Measurements from ENCODE around the gene NPAT.

NPAT gene

DNA sequence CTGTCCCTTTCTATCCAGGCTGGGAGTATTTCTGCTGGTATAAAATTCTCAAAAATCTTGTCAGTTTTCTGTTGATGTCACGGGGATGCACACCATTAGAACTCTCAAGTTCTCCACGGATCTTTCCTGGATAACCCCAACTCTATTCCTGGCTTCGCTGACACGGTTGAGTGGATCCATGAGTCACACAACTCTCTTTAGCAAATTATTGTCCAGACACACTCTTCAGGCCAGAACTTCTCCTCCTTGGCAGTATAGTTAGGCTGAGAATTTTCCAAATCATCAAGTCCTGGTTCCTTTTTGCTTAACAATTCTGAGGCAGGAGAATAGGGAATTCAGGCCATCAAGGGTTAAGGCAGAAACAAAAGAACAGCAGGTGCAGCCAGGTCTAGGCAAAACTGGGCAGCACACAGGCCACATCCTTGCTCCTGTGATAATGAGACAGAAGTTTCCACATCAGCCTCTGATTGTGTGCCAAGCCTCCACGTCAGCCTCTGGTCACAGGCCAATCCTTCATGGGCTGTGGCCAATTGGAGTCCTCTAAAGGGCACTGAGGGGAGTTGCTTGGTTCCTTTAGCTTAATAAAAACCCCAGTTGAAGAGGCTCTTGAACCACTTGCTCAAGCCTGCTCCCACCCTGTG is 106.8 kb downstream of the NPAT start:
- Mint-ChIP-seq H3K9me3 (no peaks in the 10 kb centered on the region), H3K27ac (no peak overlapping the region), H3K4me3 (no peak overlapping the region), H3K36me3 (ENCODE audit: low read depth) (peaks cover 4% of the 10 kb centered on the region), H3K4me1 (ENCODE audit: low read depth) (peaks cover 5% of the 10 kb centered on the region), H3K27me3 (no peaks in the 10 kb centered on the region)
- DNase-seq: no peak

DNA sequence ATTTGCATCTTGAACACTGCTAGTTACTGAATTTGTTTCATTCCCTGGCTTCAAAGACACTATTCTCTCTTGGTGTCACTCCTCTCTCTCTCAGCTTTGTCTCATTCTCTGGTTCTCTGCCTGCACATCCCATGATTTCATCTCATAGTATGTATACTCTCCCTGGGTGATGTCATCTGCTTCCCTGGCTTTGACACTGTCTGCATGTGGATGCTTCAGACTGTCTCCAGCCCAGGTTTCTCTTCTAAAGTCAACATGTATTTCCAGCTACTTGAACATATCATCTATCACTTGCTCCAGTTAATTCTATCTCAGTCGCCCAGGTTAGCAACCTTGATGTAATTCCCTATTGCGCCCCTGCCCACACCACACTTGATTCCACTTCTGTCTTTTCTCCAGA is 110.4 kb downstream of the NPAT start:
- no peak overlapping the region for H3K4me3 Mint-ChIP-seq
- H3K36me3 Mint-ChIP-seq (ENCODE audit: low read depth): peaks cover 9% of the 10 kb centered on the region
- H3K27ac Mint-ChIP-seq: no peak overlapping the region
- H3K27me3 Mint-ChIP-seq: no peaks in the 10 kb centered on the region
- H3K4me1 Mint-ChIP-seq (ENCODE audit: low read depth): no peaks in the 10 kb centered on the region
- H3K9me3 Mint-ChIP-seq: no peaks in the 10 kb centered on the region
- no peak for DNase-seq

DNA sequence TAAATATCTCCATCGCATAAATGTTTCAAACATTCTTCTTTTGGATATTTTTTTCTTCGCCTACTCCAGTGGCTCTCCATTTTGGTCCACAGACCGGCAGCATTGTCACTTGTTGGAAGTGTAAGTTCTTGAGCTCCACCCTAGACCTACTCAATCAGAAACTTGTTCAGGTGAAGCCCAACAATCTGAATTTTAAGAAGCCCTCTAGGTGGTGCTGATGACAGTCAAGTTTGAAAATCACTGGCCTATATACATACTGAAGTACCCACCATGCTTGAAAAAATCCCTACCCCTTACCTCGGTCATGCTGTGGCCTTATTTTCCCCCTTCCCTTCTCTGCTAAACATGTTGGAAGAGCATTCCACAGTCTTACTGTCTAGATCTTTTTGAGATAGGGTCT is 111.3 kb downstream of the NPAT start:
- H3K4me3 Mint-ChIP-seq: no peak overlapping the region
- no peaks in the 10 kb centered on the region for H3K27me3 Mint-ChIP-seq
- peaks cover 11% of the 10 kb centered on the region for H3K36me3 Mint-ChIP-seq (ENCODE audit: low read depth)
- H3K9me3 Mint-ChIP-seq: no peaks in the 10 kb centered on the region
- no peak for DNase-seq
- H3K27ac Mint-ChIP-seq: peak overlapping the region; percentile 14
- no peaks in the 10 kb centered on the region for H3K4me1 Mint-ChIP-seq (ENCODE audit: low read depth)
